GM12891 (cell line): ENCODE measurements around the gene MGMT.

Experiments
- PAX5 ChIP-seq: IDR thresholded peaks from 2 replicates; pipeline ENCODE4 v1.6.1; 2011; ENCODE audit warnings: low read length, moderate library complexity, mild to moderate bottlenecking; ENCODE audit not compliant: insufficient read depth, severe bottlenecking
- POLR2A ChIP-seq: IDR thresholded peaks from 2 replicates; pipeline ENCODE4 v1.6.1; 2011; ENCODE audit warnings: low read depth, low read length, control low read depth
- POLR2AphosphoS5 ChIP-seq: IDR thresholded peaks from 2 replicates; pipeline ENCODE4 v1.6.1; 2011; ENCODE audit warnings: low read depth, low read length, control low read depth
- POU2F2 ChIP-seq: IDR thresholded peaks from 2 replicates; pipeline ENCODE4 v1.6.1; 2011; ENCODE audit warnings: low read depth, mild to moderate bottlenecking, control low read depth, low read length, moderate library complexity
- SPI1 ChIP-seq: IDR thresholded peaks from 2 replicates; pipeline ENCODE4 v1.6.1; 2011; ENCODE audit warnings: low read depth, low read length, control low read depth
- TAF1 ChIP-seq: IDR thresholded peaks from 2 replicates; pipeline ENCODE4 v1.6.1; 2011; ENCODE audit warnings: low read depth, low read length, control low read depth

DNA sequence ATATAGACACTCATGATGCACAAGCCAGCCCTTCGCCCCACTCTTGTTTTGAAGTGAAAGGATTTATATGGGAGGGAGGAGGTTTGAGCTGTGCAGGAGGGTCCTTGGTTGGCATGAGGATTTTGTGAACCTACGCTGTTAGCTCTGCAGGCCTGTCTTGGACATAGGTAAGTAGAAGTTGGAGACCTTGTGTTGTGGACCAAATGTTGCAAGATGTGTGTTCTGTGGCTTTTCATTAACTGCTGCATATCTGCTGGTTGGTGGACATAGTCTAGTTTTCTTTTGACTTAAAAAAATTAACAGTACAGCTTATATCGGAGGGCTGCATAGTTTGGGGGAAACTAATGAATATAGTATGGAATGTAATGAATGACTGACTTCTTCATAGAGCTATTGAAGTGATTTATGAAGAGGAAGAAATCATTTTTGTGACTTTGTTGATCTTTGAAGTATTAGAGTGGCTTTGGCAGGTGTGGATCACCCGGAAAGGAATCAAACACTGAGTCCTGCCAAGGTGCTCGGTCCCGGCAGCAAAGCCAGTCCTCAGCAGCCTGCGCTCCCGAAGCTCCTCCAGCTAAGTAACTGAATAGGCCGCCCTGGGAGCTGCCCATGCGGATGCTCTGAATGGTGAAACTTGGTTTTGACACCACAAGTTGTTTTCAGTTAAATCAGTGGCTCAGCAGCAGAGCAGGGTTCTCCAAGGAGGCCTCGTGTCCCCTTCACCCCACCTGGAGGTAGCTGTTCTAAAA lies 3.2 kb downstream of the MGMT start:
- no peak for TF ChIP-seq POLR2AphosphoS5
- TF ChIP-seq POLR2A: no peak
- no peak for TF ChIP-seq PAX5
- no peak for TF ChIP-seq TAF1
- no peak for TF ChIP-seq POU2F2
- no peak for TF ChIP-seq SPI1
